TTC549 (cell line): ENCODE measurements around the gene ESRP2.

Experiments used
- FAIRE-seq: peaks from 2 replicates; lab custom pipeline; 2012; peaks lifted over from hg19 to GRCh38; lab: Jason Lieb, UNC

Gene ESRP2

DNA sequence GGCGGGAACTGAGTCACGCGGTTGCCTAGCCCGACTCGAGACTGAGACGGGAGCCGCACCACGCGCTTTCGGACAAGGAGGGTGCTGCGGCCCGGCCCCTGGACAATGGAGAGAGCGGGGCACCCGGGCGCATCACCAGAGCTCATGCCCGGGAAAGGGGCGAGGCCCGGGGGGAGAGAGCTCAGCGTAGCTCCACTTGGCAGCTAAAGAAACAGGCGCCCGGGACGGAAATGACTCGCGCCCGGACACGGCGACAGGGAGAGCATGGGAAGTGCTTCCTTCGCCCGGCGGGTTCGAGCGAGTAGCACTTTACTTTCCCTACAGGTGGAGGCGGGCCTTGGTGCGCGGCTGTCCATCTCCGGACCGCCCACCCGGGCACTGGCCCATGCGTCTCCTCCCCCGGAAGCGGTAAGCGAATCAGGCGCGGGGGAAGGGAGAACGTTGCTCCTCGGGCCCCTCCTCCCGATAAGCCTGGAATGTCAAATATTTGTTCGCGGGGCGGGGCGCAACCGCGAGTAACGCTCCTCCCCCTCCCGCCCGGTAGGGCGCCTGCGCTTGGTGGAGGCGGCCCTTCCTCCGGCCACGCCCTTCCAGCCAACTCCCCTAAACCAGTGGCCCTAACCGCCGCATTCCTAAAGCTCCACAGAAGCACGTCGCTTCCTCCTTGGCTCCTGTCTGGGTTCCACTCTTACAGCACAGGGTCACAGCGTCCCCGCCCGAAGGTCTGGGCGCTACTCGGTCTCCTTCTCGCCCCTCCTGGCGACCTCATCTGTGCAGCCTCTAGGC is 1.5 kb upstream of the ESRP2 start:
- peak; percentile 96 for FAIRE-seq

DNA sequence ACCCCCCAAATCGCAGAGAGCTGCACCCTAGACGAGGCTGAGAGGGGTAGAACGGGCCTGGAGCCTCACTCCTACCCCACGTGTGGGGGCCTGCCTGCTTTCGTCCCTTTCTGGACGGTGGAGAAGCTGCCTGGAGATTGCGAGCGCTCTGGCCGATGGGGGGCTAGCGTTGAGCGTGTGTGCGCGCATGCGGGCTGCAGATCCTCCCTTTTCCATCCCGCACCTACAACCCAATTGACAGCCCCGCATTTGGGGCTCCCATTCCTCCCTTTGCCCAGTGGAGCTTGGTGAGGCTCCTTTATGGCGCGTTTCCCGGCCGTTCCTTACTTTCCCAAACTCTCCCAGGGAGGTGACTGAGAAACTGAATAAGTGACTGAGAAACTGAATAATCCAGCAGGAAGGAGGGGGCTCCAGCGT is 907 bp upstream of the ESRP2 start:
- FAIRE-seq: no peak

DNA sequence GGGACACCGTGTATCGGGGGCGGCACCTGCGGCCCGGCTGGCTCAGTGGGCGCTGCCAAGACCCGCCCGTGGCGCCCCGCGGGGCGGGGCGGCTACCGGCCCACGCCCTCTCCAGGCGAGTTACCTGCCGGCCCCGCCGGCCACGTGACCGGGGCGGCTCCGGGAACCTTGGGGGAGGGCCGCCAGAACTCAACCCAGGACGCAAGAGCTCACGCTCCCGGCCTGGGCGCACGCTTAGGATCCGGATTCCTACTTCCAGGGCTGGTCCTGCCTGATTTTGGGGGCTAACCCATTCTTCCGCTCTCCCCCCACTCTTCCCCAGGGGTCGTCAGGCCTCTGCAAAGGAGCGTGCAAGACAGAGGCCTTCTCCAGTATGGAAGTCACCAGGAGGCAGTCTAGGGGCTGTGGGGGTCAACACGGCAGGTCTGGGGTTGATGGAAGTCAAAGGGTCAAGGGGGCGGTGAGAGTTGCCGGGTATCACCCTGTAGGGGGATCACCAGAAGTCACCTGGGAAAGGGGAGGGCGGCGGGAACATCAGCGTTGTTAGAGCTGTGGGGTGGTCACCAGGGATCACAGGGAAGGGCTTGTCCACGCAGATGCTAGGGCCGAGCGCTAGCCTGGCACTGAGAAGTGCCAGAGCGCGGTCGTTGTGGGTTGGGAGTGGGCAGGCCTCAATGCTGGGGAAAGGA is 354 bp upstream of the ESRP2 start:
- no peak for FAIRE-seq

DNA sequence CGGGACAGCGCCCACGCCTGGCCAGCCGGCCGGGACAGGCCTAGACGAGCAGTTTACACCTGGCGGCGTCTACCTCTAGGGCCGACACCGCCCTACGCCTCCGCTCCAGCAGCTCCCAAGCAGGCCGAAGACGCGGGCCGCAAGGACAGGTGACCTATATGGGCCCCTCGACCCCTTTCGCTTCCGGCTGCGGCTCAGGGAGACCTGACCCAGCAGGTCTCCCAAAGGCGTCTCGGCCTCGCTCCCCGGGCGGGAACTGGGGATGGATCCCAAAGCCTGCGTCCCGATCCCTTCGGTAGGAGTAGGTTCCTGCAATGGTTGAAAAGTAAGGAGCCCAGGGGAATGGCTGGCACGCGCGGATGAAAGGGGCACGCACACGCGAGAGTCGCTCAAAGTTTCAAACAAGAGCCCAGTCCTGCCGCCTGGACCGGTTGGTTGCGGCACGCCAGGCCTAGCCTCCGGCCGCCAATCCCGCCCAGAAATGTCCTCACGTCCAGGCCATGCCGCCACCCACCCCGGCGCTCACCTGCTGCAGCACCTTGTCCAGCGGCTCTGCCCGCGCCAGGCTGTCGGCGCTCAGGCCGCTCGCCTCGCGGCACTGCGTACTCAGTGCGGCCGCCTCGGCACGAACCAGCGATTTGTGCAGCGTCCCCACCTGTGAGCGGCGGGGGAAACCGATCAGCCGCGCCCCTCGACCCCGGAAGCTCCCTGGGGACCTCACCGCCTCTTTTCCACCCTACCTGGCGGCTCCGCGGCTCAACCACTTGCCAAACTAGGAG is 630 bp downstream of the ESRP2 start:
- FAIRE-seq: no peak

DNA sequence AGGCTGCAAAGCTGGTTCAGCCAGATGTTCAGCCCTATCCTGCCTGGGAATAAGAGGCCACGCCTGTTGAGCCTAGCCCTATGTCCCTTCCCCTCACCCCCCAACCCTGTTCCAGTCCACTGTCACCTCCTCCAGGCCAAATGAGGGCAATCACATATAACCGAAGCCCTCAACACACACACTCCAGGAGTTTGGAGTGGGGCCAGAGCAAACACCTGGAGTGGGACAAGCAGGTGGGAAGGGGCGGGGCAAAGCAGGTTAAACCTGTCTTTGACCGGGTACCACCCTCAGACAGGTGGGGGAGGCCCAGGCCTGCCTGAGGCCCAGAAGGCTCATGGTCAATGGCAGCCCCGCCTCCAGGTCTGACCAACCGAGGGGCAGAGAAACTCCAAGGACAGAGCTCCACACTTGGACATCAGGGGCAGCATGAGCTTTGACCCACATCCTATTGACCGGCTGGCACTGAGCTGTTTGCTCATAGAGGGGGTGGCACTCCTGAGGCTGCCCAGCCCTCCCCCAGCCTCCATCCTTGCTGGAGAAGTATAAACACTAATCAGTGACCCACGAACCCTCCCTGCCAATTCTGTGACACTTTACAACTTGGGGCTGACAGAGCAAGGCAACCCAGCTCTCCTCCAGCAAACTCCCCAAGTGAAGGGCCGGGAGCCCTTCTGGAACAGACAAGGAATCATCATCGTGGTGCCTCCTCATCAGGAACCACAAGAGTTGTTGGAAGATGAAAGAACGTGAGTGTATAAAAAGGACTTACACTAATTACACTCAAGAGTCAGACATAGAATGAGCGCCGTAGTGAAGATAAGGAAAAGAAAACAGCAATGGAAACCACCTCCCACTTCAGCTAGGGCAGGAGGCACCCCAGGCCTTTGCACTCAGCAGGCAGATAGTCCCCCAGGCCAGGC is 1.5 kb downstream of the ESRP2 start:
- FAIRE-seq: no peak

DNA sequence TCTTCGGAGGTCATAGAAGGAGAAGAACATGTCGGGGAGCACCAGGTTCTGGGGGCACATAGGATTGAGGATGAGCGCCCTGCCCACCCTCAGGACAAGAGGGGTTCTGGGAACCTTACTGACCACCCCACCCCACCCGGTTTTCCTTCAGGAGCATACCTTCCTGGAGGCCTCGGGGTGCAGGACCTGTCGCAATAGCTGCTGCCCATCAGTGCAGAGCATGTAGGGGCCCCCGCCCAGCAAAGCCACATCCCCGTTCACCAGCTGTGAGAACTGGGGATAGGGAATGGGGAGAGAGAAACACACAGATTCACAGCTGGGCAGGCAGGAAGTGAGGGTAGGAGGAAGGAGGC is 2.1 kb downstream of the ESRP2 start:
- no peak for FAIRE-seq

DNA sequence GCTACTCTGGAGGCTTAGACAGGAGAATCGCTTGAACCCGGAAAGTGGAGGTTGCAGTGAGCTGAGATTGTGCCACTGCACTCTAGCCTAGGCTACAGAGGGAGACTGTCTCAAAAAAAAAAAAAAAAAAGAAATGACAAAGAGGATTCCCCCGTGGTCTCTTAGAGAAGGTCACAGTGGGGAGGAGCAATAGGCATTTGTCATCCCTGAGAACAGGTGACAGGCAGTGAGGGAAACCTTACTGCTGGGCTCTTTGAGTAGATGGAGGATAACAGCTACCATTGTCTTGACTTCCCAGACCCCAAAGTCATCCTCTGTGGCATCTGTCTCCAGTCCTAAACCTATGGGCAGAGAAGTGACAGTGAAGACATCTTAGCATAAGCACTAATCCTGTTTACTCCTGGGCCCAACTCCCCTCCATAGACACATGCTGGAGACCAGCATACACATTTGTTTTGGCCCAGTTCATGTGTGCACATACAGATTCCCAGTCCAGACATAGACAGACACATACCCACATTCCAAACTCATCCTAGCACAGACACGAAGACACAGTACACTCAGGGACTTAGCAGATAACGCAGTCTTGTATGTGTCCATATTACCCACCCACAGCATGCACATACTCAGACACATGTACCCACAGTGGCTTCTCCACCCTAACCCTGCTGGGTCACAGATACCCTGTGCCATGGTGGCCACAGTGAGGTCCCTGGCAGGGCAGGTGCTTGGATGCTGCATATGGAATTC is 2.7 kb downstream of the ESRP2 start:
- FAIRE-seq: no peak

DNA sequence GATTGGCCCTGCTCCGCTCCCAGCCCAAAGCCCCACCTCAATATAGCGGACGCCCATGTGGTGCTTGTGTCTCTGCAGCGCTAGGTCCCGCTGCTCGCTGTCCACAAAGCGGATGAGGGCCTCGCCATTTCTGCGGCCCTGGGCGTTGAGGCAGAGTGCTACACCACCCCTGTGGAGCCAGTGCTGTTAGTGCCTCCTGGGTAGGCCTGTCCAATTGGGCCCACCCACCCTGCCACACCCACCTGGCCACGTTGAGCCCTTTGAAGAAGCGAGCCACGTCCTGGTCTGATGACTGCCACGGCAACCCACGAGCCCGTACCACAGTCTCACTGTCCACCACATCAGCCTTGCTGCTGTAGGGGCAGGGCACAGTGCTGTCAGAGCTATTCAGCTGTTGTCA is 3.6 kb downstream of the ESRP2 start:
- FAIRE-seq: no peak

DNA sequence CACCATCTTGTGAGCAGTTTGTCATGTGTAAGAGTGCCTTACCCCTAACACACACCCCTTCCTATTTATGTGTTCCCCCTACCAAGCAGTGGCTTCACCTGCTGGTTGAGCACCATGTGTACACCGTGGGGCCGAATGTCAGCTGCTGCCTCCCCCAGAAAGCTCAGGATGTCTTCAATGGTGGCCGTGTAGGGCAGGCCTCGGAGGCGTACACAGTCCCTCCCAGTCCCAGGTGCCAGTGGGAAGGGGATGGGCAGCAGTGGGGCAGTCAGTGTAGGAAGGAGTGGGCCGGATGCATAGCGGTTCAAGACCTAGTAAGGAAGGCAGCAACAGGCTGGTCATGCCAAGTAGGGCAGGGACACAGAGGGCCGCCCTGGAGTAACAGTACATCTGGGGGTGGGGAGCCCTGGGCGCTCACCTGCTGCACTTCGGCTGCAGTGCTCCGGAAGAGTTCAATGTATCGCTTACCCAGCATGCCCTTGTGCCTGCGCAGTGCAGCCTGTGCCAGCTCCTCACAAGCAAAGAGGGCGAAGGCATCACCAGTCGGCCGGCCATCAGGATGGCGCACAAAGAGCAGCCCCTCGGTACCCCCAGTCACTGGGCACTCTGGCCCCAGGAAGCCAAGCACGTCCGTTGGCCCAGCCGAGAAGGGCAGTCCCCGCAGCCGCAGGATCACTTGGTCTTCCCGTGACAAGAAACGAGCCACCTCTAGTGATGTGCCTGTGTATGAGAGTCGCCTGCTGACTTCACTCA is 4.4 kb downstream of the ESRP2 start:
- FAIRE-seq: no peak

DNA sequence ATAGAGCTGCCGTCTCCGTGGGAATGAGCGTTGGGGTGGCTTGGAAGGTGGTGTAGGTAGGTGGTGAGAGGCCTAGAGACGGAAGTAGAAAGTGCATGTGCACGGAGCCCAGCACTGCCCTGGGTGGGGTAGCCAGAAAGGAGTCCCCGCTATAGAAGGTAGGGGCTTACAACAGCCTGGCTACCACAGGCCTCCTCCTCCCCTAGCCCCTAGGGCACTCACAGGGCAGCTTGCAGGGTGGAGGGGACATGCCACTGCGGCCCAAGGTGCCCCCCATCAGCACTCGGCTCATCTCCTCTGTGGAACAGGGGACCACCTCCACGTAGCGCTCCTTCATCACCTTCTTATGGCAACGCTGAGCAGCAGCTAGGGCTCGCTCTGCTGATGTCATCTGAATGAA is 5.0 kb downstream of the ESRP2 start:
- no peak for FAIRE-seq

DNA sequence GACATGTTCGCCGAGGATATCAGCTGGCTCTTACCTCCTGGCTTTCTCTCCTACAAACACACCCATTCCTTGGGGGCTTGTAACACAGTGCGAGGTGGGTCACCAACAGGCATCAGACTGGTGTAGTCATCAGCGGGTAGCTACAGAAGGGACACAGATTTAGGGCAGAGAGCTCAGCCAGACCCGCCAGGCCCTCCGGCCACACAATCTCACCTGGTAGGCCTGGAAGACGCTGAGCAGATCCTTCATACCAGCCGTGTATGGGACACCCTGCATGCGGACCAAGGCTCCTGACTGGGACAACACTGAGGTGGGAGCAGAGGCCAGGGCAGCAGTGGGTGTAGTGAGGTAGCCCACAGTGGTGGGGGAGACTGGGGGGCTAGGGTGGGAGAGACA is 5.8 kb downstream of the ESRP2 start:
- no peak for FAIRE-seq

DNA sequence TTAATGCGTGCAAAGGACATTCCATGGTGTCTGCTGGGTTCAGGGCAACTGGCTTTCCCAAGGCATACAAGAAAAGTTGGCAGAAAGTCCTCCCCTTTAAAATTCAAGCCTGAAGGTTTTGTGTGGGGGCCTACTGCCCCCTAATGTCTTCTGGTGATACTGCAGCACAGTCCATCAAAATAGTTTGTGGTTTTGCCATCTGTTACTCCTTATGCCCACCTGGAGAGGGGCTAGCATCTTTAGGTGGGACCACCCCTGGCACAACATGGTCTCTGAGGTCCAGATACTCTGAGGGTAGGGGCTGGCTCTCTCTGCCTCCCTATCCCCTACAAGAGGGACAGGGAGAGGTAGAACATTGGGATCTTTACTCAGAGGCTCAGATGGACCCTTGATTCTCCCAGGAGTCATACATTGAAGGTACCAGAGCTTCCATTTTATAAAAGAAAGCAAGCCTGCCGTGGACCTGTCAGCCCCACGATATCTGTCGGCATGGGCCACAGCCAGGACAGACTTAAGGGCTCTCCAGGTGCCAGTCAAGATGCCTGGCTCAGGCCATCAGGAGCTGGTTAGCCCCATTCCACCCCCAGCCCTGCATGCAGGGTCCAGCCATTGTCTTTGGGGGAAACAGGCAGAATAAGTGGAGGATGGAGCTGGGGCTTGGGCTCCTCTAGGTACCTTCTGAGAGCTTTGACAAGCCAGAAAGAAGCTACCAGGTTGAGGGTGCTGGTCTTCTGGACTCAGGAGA is 6.3 kb downstream of the ESRP2 start:
- FAIRE-seq: peak; percentile 78

DNA sequence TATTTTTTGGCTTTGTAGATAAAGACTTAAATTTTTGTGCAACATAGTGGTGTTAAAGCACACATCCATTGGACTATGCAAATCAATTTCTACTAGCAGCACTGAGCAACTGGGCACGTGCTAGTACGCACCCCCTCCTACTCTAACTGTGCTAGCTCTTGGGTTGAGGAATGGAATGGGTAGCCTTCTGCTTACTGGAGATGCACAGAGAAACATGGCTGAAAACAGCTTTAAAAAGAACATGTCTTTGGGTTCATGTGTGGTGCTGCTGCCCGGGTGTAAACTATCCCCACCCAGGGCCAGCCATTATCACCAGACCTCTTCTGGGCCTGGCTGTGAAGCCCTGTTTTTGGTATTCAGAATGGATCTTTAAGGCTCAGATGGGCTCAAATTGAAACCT is 7.3 kb downstream of the ESRP2 start:
- no peak for FAIRE-seq

DNA sequence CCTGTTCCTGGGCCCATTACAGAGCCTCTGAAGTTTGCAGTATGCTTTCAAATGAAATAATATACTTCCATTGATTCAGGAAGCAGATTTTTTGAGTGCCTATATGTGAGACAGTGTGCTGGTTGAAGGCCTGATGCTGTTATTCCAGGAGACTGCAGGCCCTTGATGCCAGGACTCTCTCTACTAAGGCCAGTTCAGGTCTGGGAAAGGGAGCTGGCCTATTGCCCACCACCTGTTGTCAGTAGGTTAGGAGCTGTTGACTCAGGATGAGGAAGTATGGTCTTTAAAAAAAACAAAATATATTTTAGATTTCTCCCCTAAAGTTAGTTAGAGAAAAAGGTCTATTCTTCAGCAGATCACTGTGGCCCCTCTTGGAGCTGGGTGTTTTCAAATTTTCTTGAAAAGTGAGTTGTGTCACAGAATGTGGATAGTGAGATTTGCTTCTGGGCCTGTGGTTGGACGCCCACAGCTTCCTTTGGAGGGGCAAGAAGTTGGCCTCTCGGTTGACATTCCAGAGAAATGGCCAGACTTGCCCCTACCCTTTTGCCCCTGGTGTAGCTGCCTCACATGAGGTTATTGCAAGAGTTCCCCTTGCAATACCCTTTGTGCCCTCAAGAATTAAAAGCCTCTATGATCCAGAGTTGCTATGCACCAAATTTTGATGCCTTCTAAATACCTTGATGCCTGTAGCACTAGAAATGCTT is 7.9 kb downstream of the ESRP2 start:
- FAIRE-seq: no peak

DNA sequence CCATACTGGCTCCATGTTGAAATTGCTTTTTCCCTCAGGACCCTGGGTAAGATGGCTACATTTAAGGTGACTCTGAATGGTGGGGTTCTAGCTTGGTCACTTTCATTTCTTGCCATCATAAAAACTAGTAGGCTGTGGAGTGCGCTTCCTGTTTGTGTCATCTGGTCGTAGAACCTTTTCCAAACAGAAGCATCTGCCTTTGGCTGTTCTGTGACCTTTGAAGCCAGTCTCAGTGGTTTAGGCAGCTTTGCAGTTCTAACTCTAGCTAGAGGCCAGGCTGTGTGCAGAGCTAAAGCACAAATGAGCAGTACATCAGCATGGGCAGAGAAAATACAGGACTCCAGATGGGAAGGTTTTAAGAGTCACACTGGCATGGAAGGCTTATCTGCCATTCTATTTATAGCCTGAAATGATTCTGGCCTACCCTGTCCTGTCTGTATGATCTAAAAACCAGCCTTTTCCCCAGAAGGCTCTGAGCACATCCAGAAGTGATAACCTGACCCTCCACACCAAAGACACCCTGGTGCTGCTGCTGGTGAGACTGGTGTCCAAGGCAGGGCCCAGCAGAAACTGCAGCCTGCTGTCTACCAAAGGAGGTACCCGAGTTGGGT is 8.6 kb downstream of the ESRP2 start:
- FAIRE-seq: no peak

DNA sequence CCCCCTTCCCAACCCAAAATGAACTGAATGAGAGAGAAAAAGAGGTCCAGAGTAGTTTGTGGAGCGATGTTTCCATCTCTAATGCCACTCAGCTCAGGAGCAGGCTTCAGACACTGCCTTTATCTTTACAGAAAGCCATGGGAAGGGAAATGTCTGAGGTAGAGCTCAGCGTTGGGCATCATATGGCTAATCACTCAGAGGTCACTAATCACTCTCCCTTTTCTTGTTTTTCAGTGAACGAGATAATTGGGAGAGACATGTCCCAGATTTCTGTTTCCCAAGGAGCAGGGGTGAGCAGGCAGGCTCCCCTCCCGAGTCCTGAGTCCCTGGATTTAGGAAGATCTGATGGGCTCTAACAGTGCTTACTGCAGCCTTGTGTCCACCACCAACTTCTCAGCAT is 9.8 kb downstream of the ESRP2 start:
- FAIRE-seq: no peak

DNA sequence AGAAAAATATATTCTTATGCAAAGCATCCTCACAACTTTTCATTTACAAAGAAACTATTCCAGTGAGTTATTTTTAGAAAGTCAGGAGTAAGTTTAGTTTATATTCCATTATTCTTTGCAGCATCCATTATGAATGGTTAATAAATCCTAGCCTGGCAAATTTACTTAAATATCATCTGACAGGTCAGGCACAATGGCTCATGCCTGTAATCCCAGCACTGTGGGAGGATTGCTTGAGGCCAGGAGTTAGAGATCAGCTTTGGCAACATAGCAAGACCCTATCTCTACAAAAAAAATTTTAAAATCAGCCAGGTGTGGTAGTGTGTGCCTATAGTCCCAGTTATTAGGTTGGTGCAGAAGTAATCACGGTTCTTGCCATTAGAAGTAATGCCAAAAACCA is 12.9 kb downstream of the ESRP2 start:
- FAIRE-seq: no peak

DNA sequence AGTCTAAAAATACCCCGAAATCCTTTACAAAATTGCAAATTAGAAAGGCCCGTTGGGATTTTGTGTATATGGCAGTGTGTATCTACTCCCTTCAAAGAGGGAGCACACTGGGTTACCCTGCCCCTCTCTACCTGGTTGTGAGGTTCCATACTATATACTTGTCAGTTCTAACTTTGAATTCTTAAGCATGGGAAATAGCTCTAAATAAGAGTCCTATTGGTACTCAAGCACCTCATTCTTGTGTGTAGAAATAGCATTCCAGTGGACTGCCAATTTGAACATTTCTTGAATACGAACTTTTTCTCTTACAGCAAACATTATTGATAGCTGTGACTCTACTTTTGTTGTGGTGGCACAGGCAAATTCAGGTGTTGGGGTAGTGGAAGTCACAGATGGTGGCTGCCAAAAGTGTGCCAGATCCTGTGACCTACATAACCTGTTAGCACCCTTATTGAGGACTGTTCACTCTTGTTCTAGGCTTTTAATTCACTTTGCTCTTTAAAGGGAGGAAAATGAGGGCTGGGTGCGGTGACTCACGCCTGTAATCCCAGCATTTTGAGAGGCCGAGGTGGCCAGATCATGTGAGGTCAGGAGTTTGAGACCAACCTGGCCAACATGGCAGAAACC is 16.1 kb downstream of the ESRP2 start:
- FAIRE-seq: no peak

DNA sequence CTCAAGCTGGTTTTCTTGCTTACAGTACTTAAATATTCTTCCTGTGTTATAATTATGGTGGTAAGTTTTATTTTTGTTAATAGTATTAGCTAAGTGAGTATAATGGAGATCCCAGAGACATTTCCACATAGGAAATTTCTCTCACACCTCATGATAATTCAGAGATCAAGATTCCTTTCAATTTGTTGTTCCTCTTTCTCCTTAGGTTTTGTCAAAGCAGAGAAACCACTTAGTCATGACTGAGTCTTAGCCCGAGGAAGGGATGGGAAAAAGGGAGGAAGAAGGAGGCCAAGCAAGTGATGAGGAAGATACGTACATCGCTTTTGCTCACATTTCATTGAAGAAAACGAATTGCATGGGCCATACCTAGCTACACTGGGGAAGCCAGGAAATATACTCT is 18.4 kb downstream of the ESRP2 start:
- no peak for FAIRE-seq
